H4 (cell line): ENCODE measurements around the gene RFX4. TPM values are rescaled to one million over a fixed set of nuclear protein-coding genes. Genes with fewer than 3 reads are reported as not detected.
"Not testable (repeated sequence)": the region's sequence is repeated elsewhere in the genome, so short reads cannot be mapped to it uniquely, and the experiment has no call there.

ENCODE experiments used
- DNase-seq: peaks from one replicate; pipeline ENCODE4 v3.0.0-alpha.2; 2015; ENCODE audit warnings: low spot score
- total RNA-seq: library from RNA; depleted of rRNA; stranded (reverse); fragments of >200 nt; shearing (Covaris generic); gene quantifications from 2 replicates; pipeline ENCODE4 v1.2.3, GENCODE V29; 2014

RFX4 gene
- total RNA-seq, 1 experiment from 2014 or later = not detected

DNA sequence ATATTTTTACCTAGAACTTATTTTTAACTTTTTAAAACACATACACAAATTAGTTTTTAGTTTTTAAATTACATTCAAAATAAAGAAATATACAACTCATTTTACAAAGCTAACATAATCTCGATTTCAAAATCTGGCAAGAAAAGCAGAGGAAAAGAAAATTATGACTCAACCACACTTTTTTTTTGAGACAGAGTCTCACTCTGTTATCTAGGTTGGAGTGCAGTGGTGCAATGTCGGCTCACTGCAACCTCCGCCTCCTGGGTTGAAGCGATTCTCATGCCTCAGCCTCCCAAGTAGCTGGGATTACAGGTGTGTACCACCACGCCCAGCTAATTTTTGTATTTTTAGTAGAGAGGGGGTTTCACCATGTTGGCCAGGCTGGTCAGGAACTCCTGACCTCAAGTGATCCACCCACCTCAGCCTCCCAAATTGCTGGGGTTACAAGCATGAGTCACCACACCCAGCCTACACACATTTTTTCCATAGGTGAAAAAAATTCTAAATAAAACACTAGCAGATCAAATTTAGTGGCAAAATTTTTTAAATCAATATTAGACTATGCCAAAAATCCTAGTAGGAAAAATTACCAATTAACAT is 143.9 kb downstream of the RFX4 start:
- DNase-seq = not testable (repeated sequence)

DNA sequence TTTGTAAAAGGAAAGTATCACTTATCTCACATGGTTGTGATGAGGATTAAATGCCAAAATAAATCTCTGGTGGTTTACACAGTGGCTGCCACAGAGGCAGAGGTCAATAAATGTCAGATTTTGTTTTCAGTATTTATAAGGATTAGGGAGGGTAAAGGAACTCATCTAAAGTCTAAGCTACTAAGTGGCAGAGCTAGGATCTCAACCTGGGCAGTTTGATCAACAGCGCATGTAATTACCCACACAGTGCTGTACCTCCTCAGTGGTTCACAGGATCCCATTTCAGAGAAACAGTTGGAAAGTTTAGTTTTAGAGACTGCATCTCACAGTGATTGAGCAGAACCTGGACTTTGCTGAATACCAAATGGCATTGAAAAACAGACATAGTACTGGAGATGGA is 146.8 kb downstream of the RFX4 start:
- no peak for DNase-seq

DNA sequence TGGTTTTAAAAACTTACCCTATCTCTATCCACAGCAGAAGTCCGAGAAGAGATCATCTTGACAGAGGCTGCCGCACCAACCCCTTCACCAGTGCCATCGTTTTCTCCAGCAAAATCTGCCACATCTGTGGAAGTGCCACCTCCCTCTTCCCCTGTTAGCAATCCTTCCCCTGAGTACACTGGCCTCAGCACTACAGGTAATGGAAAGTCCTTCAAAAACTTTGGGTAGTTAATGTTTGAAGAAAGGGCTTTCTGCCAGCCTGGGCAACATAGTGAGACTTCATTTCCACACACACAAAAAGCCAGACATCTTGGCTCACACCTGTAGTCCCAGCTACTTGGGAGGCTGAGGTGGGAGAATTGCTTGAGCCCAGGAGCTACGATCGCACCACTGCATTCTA is 150.1 kb downstream of the RFX4 start:
- DNase-seq = no peak

DNA sequence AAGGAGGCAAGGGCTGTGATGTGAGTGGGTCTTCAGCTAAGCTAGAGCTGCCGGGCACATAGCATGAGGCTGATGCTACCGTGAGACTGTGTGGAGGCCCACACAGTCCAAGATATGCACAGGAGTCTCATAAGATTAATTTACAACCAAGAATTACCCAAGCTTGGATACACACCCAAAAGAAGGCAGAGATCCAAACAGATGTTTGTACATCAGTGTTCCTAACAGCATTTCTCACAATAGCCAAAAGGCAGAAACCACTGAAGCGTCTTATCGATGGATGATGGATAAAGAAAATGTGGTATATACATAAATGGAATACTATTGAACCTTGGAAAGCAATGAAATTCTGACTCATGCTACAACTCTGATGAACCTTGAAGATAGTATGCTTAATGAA is 150.9 kb downstream of the RFX4 start:
- DNase-seq = no peak

DNA sequence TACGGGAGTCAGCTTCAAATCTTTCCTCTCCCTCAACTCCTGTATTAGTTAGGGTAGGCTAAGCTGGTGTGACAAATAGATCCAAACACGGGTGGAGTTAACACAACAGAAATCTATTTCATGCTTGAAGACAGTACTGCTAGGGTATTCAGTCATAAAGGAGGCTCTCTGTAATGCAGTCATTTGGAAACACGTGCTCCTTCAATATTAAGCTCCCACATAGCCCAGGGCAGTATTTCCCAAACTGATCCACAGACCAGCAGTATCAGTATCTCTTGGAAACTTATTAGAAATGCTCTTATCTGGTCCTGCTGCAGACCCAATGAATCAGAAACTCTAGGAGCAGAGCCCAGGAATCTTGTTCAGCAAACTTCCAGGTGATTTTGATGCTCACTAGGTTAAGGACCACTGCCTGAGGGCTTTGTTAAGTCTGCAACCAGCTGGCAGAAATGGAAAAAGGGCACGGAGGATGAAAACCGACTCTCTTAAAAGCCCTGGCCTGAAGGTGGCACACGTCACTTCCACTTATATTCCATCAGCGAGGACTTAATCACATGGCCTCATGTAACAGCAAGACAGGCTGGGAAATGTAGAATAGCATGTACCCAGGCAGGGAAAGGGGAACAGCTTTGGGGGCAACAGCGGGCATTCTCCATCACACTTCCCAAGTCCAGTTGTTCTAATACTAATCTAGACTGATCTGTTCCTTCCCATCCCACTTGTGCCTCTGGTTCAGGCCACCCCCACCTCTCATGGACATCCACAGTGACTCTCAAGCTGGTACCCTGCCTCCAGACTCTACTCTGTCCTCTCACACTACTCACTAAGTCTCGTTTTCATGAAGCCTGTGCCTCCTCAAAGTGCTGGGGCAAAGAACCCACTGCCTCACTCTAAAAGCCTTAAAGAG is 153.5 kb downstream of the RFX4 start:
- DNase-seq = no peak

DNA sequence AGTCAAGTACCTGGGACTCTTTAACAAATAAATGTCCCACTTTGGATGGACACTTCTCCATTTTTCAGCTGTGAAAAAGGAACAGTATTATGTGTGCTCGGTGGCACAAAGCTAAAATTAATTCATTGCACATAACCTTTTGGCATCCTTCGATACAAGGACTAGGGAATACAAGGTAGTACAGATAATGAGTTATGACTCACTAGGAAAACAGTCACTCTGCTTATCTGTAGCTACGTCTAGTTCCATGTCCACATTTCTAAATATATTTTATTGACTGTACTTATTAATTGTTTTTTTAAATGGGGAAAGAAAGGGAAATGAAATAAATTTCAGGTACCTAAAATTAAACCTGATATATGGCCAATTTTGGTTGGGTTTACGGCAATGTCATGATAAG is 156.5 kb downstream of the RFX4 start:
- DNase-seq = no peak

DNA sequence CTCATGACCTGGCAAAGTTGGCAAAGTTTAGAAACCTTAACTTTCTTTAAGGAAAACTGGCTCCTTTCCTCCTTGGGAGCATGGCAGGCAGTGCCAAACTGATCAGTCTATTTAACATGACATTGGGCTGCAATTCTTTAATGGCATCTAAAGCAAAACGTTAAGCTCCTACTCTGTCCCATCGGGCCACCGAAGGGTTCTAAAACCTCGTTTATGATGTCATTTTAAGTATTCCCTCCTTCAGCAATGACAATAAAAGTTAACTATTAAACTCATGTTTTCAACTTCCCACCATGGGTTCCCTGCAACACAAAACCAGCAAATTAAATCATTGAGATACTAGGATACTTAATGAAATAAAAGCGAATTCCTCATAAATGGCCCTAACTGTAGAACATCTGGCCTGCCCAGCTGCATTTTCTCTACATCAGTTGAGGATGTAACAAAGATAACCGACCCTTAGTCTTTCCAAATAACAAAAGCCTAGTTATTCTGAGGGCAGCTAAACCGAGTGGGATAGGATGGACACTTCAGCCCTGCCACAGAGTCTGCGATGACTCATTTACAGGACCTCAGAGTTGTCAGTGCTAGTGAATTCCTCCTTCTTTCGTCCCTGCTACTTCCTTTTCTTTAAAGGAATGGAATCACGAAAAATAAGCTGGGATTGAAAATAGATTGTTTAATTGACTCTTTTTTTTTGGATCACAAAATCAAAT is 157.2 kb downstream of the RFX4 start:
- no peak for DNase-seq

DNA sequence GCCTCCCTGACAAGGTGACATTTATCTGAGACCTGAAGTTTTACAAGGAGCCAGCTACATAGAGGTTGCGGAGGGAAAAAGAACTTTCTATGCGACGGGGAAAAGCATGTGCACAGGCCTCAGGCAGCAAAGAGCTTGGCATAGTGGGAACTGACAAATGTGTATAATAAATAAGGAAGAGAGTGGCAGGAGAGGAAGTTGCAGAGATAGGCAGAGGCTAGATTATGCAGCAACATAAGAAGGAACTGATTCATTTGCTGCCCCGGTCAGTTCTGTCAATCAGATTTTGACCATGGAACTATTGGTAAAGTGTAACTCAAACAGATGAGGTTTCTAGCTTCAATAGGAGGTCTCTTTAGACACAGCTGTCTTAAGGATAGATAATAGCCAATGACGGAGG is 158.0 kb downstream of the RFX4 start:
- no peak for DNase-seq

DNA sequence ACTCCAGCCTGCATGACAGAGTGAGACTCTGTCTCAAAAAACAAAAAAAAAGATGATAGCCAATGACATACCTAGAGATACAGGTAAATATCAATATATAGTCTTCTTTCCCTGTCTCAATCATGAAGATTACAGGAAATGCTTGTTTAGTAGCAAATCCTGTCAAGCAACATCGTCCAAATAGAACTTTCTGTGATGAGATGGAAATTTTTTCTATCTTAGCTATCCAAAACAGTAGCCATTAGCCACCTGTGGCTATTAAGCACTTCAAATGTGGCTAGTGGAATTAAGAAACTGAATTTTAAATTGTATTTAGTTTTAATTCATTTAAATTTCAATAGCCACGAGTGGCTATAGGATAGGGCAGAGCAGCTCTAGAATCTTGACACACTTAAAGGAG is 158.4 kb downstream of the RFX4 start:
- DNase-seq = no peak

DNA sequence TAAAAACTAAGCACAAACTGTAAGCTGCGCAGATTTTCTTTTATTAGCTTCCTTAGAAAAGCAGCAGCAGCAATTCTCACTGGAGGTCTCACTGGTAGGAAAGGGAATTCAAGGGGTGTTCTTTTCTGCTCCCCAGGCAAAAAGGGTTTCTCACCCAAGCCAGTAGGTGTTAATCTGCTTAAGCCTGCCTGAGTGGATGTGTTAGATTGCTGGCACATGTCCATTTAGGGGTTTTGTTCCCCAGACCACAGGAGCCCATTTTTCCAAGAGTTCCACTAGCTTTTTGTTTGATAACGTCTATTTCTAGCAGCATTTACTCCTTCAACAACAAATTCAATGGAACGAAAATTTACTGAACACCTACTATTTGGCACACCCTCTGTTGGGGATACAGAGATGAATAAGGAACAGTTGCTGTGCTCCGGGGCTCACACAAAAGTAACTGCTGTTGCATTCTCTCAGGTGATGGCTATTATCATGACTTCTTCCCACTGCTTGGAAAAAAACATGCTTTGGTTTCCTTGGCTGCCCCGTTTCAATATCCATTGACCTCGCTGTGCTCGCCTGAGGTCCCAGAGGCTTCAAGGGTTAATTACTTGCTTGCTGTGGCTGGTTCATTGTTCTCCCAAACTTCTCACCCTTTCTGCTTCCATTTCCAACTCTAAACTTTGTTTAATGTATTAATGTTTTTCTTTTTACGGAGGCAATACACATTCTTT is 160.6 kb downstream of the RFX4 start:
- no peak for DNase-seq

DNA sequence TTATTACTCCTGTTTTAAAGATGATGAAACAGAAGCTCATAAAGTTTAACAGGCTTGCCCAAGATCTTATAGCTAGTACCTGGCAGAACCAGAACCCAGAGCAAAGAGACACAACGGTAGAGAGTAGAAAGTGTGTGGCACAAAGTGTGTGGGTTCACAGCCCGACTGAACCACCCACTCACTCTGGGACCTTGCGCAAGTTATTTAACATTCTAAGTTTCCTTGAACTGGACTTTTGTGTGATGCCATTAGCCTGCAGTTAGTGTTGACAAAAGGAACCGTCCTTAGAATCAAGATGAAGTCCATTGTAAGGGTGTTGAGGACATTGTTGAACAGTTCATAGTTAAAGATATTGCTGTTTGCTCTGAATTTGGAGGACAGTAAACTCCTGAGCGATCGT is 161.8 kb downstream of the RFX4 start:
- DNase-seq = no peak

DNA sequence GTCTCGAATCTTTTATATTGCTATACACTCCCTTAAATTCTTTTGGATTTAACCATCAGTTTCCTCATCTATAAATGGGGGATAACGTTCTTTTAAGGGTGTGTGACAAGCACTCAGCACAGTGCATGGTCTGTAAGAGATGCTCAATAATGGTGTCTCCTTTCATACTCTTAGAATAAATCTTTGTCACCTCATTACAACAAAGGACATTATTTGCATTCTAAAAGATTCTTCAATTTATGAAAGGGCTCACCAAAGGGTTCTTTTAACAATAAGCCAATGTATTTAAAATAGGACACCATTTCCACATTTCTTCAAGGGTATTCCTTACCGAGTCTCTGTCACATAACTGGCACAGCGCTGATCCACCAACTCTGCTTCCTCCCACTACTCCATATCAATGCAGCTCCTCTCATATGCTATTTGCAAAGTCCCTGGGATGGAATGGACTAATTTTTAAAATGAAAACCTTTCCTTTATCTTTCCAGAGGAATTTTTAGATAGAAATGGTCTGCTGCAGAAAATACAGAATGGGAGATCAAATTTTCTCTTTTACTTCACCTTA is 162.5 kb downstream of the RFX4 start:
- no peak for DNase-seq

DNA sequence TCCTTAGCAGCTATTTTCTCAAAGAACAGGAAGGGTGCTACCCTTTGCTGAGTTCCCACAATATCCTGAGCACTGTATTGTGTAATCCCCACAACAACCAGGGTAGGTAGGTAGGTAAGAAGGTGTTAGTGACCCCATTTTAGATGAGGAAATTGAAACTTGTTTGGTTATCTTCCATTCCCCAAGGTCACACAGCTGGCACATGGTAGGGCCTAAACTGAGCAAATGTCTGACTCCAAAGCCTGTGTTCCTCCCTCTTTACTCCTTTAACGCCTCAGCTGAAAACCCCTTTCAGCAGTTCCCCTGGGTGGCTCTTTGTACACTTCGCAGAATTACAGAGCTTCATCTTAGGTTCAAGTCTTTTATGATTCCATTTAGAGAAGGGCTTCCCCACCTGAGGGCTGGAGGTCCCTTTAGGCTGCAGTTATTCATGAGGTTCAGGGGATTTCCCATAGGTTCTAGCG is 165.2 kb downstream of the RFX4 start:
- DNase-seq = no peak

DNA sequence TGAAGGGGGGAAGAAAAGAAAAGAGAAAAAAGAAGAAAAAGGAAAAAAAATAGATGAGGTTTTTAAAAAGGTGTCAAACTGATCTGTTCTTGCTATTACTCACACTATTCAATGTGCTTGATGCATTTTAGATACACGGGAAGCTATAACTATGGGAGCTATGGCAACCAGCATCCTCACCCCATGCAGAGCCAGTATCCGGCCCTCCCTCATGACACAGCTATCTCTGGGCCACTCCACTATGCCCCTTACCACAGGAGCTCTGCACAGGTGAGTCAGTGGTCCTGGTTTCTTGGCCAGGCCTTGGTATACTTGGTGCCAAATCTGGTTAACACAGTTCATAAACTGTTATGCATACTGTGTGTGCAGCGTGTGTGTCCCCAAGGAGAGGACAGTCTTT is 167.7 kb downstream of the RFX4 start:
- no peak for DNase-seq

DNA sequence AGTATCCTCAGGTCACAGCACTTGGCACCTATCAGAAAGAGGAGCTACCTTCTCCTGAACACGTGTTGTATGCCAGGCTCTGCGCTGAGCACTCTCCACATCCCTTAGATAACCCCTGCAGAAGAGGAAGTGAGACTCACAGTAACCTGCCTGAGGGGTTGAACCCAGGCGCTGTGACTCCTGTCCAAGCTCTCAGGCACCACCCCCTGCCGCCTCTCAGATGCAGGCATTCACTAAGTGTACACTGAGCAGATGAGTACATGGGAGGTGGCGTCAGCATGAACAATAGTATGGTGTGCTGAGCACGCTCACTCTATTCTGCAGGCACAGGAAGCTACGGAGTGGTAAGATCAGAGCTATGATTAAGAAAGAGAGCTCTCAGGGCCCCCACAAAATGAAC is 170.7 kb downstream of the RFX4 start:
- no peak for DNase-seq

DNA sequence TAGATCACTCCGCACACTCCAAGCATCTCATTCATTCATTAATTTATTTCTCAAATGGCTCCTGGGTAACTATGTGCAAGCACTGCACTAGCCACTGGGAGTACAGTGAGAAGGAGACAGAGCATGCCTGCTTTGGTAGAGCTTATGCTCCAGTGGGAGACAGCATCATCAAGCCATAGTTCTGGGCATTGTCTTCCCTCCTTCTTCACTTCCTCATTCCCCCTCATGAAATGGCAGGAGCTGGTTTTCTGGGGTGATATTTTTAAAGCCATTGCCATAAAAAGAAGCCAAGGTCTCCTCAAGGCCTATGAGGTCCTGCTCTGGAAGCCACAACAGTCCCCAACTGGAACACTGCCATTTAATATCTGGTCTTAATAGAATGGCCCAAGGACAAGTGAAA is 171.5 kb downstream of the RFX4 start:
- DNase-seq = no peak

DNA sequence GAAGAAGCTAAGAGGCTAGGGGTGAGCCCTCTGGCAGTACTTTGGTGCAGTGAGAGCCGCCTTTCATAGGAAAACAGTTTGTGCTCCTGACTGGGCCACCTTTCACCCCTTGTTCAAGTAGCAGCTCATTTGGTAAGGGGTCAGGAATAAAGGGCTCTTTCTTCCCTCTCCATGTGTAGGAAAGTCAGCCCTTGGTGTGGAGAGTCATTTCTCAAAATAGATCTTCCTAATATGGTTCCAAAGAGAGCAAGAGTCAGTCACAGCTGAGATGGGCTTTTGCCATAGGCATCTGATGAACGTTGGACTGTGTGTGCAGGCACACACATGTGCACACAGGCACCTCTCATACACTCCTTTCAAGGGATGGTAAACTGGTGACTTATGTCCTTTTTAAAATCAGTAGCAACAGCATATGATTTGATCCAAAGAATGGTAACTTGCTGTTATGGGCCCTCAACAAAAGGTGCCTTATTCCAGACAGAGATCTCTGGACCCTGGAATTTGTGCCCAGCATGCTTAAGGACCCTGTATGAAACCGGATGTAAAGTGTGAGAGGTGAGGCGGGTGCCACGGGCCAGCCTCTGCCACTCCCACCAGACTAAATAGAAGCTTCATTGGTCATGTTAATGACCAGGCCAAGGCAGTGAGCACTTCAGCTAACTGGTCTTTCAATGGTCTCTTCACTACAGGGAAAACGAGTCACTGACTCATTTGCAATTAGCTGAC is 175.0 kb downstream of the RFX4 start:
- DNase-seq = no peak

DNA sequence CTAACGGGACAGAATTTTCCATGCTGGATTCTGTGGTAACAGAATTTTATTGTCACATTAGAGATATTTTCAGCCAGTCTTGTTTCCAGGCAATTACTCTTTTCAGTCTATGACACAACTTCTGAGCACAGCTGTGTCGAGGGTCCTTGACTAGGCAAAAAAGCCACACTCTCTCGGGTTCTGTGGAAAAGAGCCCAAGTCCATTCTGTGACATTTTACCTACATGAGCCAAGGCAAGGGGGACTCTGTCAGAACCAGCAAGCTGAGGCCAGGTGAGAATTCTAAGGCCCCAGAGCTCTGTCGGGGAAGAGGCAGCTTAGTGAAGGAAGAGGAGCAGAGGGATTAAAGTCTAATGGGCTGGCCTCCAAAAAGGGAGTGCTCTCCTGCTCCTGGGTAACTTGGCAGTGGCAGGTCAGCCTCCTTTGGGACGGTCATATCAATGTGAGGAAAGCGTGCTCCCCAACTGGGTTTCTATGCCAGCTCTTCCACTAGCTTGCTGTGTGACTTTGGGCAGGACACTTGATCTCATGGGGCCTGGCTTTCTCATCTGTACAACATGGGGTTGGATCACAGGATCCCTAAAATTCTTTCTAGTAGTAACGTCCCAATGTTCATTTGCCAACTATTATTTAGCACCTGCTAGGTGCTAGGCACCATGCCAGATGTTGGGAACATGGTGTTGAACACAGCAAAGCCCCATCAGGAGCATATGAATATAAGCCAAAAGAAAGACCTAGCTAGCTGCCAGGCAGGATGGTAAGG is 175.7 kb downstream of the RFX4 start:
- no peak for DNase-seq

DNA sequence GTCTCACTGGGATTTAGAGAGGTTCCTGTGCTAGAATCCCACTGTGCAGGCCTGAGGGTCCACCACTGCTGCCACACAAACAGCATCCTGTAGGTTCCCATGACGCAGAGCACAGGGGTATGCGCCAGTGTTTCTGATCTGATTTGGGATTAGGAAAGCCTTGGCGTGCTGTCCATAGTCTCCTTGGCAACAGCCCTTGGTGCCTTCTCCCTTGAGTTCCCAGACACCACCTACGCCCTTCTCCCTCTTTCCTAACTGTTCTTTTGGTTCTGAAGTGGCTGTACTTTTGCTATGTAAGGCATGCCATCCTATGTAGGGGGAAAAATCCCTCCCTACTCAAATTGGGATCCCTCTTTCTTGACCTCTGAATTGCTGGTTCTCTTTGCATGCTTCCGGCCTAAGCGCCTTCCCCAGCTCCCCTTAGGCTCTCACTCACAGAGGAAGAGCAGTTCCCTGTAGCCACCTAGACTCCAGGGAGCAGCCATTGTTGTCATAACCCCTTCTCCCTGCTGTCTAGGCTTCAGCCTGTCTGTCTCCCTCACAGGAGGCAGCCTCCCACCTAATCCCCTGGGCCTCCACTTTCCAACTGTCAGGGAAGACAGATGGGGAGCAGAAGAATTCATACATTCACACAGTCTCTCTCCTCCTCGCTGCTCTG is 176.9 kb downstream of the RFX4 start:
- no peak for DNase-seq

DNA sequence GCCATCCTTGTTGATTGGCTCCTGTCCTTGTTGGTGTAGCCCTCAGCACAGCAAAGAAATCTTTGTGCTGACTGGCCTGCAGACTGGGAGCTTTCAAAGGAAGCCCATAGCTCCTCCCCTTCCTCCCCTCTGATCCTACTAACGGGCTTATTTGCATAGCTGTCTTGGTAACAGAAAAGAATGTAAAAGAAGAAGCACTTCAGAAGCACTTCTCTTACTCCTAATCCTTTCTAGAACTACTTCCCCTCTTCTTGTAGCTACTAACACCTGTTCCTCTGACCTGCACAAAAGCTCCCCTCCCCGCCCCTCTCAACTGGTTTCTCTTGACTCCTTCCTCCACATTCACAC is 177.4 kb downstream of the RFX4 start:
- DNase-seq = no peak
